ENCODE results near the gene AQP4.

AQP4 gene

GRCh38 chr18:26826656-26827235 is 38.8 kb downstream of the AQP4 start:
- in situ Hi-C loops (cut with HindIII; ENCODE audit: low sequenced_read_pairs) = no loop called here
- no peak for TF ChIP-seq CTCF (IDR thresholded peaks at IDR 0.05; ENCODE audit: low read depth, low read length)
- DNase-seq (ENCODE audit: low read depth, low spot score) = no peak
- no peak overlapping the region for H3K4me3 ChIP-seq (ENCODE audit: low read depth, low read length)

- in situ Hi-C loops (cut with HindIII; ENCODE audit: low sequenced_read_pairs) = no loop called here
- no peak overlapping the region for H3K4me3 ChIP-seq (ENCODE audit: low read depth, low read length)
- DNase-seq (ENCODE audit: low read depth, low spot score) = no peak
- TF ChIP-seq CTCF (IDR thresholded peaks at IDR 0.05; ENCODE audit: low read depth, low read length) = no peak
These were observed 44.3 kb downstream of the AQP4 start for GRCh38 chr18:26821181-26821580.

GRCh38 chr18:26819046-26819445 is 46.5 kb downstream of the AQP4 start:
- TF ChIP-seq CTCF (IDR thresholded peaks at IDR 0.05; ENCODE audit: low read depth, low read length) = no peak
- no peak for DNase-seq (ENCODE audit: low read depth, low spot score)
- H3K4me3 ChIP-seq (ENCODE audit: low read depth, low read length) = no peak overlapping the region
- in situ Hi-C loops (cut with HindIII; ENCODE audit: low sequenced_read_pairs) = no loop called here

- DNase-seq (ENCODE audit: low read depth, low spot score) = no peak
- no peak for TF ChIP-seq CTCF (IDR thresholded peaks at IDR 0.05; ENCODE audit: low read depth, low read length)
- in situ Hi-C loops (cut with HindIII; ENCODE audit: low sequenced_read_pairs) = no loop called here
- no peak overlapping the region for H3K4me3 ChIP-seq (ENCODE audit: low read depth, low read length)
These were observed 47.0 kb downstream of the AQP4 start for GRCh38 chr18:26818461-26818860.

- DNase-seq (ENCODE audit: low read depth, low spot score) = no peak
- in situ Hi-C loops (cut with HindIII; ENCODE audit: low sequenced_read_pairs) = no loop called here
- no peak overlapping the region for H3K4me3 ChIP-seq (ENCODE audit: low read depth, low read length)
- peak; percentile 17 for TF ChIP-seq CTCF (IDR thresholded peaks at IDR 0.05; ENCODE audit: low read depth, low read length)
These were observed 52.5 kb downstream of the AQP4 start for GRCh38 chr18:26813043-26813442.

GRCh38 chr18:26812462-26812861 is 53.0 kb downstream of the AQP4 start:
- DNase-seq (ENCODE audit: low read depth, low spot score) = no peak

More at GRCh38 chr18:26812462-26812861, 53.0 kb downstream of the AQP4 start:
- H3K4me3 ChIP-seq (ENCODE audit: low read depth, low read length) = no peak overlapping the region
- in situ Hi-C loops (cut with HindIII; ENCODE audit: low sequenced_read_pairs) = no loop called here
- no peak for TF ChIP-seq CTCF (IDR thresholded peaks at IDR 0.05; ENCODE audit: low read depth, low read length)

Measured in astrocyte of the spinal cord (primary cell).